K562 (cell line): ENCODE results near the gene DPRX. TPM values are rescaled to one million over a fixed set of nuclear protein-coding genes. Genes with fewer than 3 reads are reported as not detected.

Source experiments
- ATF7 ChIP-seq: fragments of 450-650 bp; IDR thresholded peaks from 2 replicates; pipeline ENCODE4 v1.7.1; 2014; ENCODE audit warnings: mild to moderate bottlenecking, moderate library complexity
- DDX20 ChIP-seq: fragments of 450-650 bp; IDR thresholded peaks from 2 replicates; pipeline ENCODE4 v1.6.1; 2016; ENCODE audit warnings: missing genetic modification characterization, low read depth, mild to moderate bottlenecking, missing compliant biosample characterization, moderate library complexity
- ID3 ChIP-seq, 2 experiments: fragments of 250-450 bp in 1 of 2; fragments of 450-650 bp in 1 of 2; sonication (Bioruptor Pico) in 1 of 2; IDR thresholded peaks; 2 replicates each; pipeline versions ENCODE4 v1.6.1 to v1.8.0; 2016 to 2021; ENCODE audit warnings: mild to moderate bottlenecking in 2 of 2, moderate library complexity in 2 of 2, missing compliant biosample characterization in 1 of 2, missing genetic modification characterization in 1 of 2
- MEIS2 ChIP-seq: fragments of 450-650 bp; IDR thresholded peaks from 2 replicates; pipeline ENCODE4 v1.6.1; 2014; ENCODE audit warnings: mild to moderate bottlenecking; ENCODE audit not compliant: partially characterized antibody
- NR0B1 ChIP-seq: fragments of 450-650 bp; IDR thresholded peaks from one replicate; pipeline ENCODE4 v1.6.1; 2018; ENCODE audit warnings: mild to moderate bottlenecking, moderate library complexity; ENCODE audit not compliant: partially characterized antibody
- RBM34 ChIP-seq: fragments of 200-400 bp; formaldehyde crosslinking; IDR thresholded peaks from 2 replicates; pipeline ENCODE4 v1.6.1; 2018; ENCODE audit warnings: low read length, borderline replicate concordance; ENCODE audit not compliant: insufficient read depth
- SMARCB1 ChIP-seq: IDR thresholded peaks from 2 replicates; pipeline ENCODE4 v1.6.1; 2011; ENCODE audit warnings: improper control_type of control experiment, low read depth; ENCODE audit not compliant: insufficient read length
- STAT5B ChIP-seq: fragments of 250-450 bp; sonication (Bioruptor Pico); IDR thresholded peaks from 2 replicates; pipeline ENCODE4 v1.8.0; 2021; ENCODE audit warnings: mild to moderate bottlenecking, inconsistent platforms
- TAL1 ChIP-seq: fragments of 450-650 bp; IDR thresholded peaks from 2 replicates; pipeline ENCODE4 v1.6.1; 2016; ENCODE audit warnings: mild to moderate bottlenecking
- TFE3 ChIP-seq: fragments of 450-650 bp; formaldehyde crosslinking; IDR thresholded peaks from 2 replicates; pipeline ENCODE4 v1.4.0; 2020; ENCODE audit warnings: mild to moderate bottlenecking, mixed read lengths
- ZNF766 ChIP-seq: fragments of 200-800 bp; sonication (Bioruptor generic); conservative IDR thresholded peaks from 2 replicates; pipeline ENCODE4 v1.6.1; 2016; ENCODE audit warnings: missing genetic modification characterization, missing compliant biosample characterization
- polyA plus RNA-seq, 8 experiments: library from polyadenylated mRNA; depleted of rRNA in 4 of 8; stranded (reverse) in 5 of 8; unstranded in 3 of 8; fragments of >200 nt; fragmentation: Nextera tagmentation in 2 of 8; fragmentation: Illumina TruSeq in 1 of 8; extraction: Ambion mirVana in 2 of 8; extraction: Trizol in 1 of 8; gene quantifications; 2 replicates each; pipeline versions ENCODE4 v1.2.1 to v1.2.3, GENCODE V29; 2011 to 2014; ENCODE audit warnings: inconsistent platforms in 1 of 8, missing spikeins in 1 of 8
- total RNA-seq, 7 experiments: library from RNA; depleted of rRNA in 6 of 7; stranded (reverse); fragments of >200 nt in 6 of 7; fragmentation: Illumina TruSeq in 2 of 7; extraction: Trizol in 2 of 7; gene quantifications; 2 replicates each; pipeline versions ENCODE4 v1.2.1 to v1.2.3, GENCODE V29; 2011 to 2021; ENCODE audit warnings: low replicate concordance in 1 of 7

DPRX gene
- total and polyA plus RNA-seq, 9 of the 15 experiments (the other 6 are each of a cell fraction or from before 2014, with no cell fraction given): not detected

GRCh38 chr19:53583181-53583580 lies 48.6 kb upstream of the DPRX start (continued):
- TF ChIP-seq TFE3 (CRISPR knock-in tag) (no peak), MEIS2 (no peak), ID3 (CRISPR knock-in tag; IDR thresholded peaks at IDR 0.05) (no peak), ID3 (tag; IDR thresholded peaks at IDR 0.05) (no peak), NR0B1 (no peak), SMARCB1 (no peak), DDX20 (tag) (no peak), ATF7 (no peak), ZNF766 (CRISPR knock-in tag) (no peak), STAT5B (no peak), RBM34 (no peak), TAL1 (no peak)
